ENCODE measurements around the gene UBN1. TPM values are rescaled to one million over a fixed set of nuclear protein-coding genes. Genes with fewer than 3 reads are reported as not detected.

UBN1 gene
- total RNA-seq, 1 donor from 2014 or later: 30.1 TPM

- DNase-seq: no peak
Measured at GRCh38 chr16:4814542-4815173, 32.6 kb upstream of the UBN1 start.

GRCh38 chr16:4820652-4821051 lies 26.6 kb upstream of the UBN1 start:
- DNase-seq: no peak

GRCh38 chr16:4825196-4825595 lies 22.1 kb upstream of the UBN1 start:
- DNase-seq: no peak

- no peak for DNase-seq
Measured at GRCh38 chr16:4826526-4826925, 20.8 kb upstream of the UBN1 start.

- no peak for DNase-seq
Measured at GRCh38 chr16:4826980-4827379, 20.3 kb upstream of the UBN1 start.

- DNase-seq: no peak
Measured at GRCh38 chr16:4828567-4829321, 18.5 kb upstream of the UBN1 start.

GRCh38 chr16:4830408-4830807 lies 16.9 kb upstream of the UBN1 start:
- no peak for DNase-seq

- no peak for DNase-seq
Measured at GRCh38 chr16:4831616-4832015, 15.7 kb upstream of the UBN1 start.

GRCh38 chr16:4832698-4833343 lies 14.5 kb upstream of the UBN1 start:
- no peak for DNase-seq

GRCh38 chr16:4833584-4833983 lies 13.7 kb upstream of the UBN1 start:
- DNase-seq: no peak

GRCh38 chr16:4836727-4837126 lies 10.6 kb upstream of the UBN1 start:
- DNase-seq: no peak

- DNase-seq: no peak
Measured at GRCh38 chr16:4837733-4838501, 9.4 kb upstream of the UBN1 start.

- peak; percentile 33 for DNase-seq
Measured at GRCh38 chr16:4839942-4840341, 7.3 kb upstream of the UBN1 start.

- DNase-seq: no peak
Measured at GRCh38 chr16:4840984-4841383, 6.3 kb upstream of the UBN1 start.

- peak; percentile 77 for DNase-seq
Measured at GRCh38 chr16:4846503-4846900, 779 bp upstream of the UBN1 start.

GRCh38 chr16:4847774-4848587 lies 700 bp downstream of the UBN1 start:
- peak; percentile 82 for DNase-seq

- DNase-seq: no peak
Measured at GRCh38 chr16:4850211-4850610, 2.9 kb downstream of the UBN1 start.

GRCh38 chr16:4852221-4852872 lies 5.1 kb downstream of the UBN1 start:
- peak; percentile 72 for DNase-seq

GRCh38 chr16:4855371-4855770 lies 8.1 kb downstream of the UBN1 start:
- no peak for DNase-seq

- no peak for DNase-seq
Measured at GRCh38 chr16:4855804-4856203, 8.5 kb downstream of the UBN1 start.

- peak; percentile 76 for DNase-seq
Measured at GRCh38 chr16:4859190-4859899, 12.1 kb downstream of the UBN1 start.

Measured in dermis blood vessel endothelial cell (primary cell).